Measurements from ENCODE around the gene TCTN3.
"Not testable (repeated sequence)": the region's sequence is repeated elsewhere in the genome, so short reads cannot be mapped to it uniquely, and the experiment has no call there.

TCTN3 gene

DNA sequence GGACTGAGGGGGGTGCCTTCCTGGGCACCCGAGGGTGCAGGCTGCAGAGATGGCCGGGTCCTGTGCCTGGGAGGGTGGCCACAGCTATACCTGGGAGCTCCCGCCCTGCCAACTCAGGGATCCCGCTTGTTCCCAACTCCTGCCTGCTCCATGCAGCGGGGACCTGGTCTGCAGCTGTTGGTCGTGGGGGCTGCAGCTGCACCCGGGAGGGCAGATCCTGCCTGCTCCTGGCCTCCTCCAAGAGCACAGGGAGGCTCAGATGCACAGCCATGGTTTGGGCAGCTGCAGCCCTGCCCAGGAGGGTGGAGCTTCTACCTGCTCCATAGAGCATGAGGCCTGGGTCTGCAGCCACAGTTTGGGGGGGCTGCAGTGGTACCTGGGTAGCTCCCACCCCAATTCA, 13.3 kb upstream of the TCTN3 start:
- H3K27ac Mint-ChIP-seq: no peak overlapping the region
- H3K4me1 Mint-ChIP-seq (ENCODE audit: low read depth): no peaks in the 10 kb centered on the region
- DNase-seq: no peak
- no peaks in the 10 kb centered on the region for H3K9me3 Mint-ChIP-seq
- no peak overlapping the region for H3K4me3 Mint-ChIP-seq
- no peaks in the 10 kb centered on the region for H3K36me3 Mint-ChIP-seq (ENCODE audit: low read depth)
- H3K27me3 Mint-ChIP-seq: no peaks in the 10 kb centered on the region

DNA sequence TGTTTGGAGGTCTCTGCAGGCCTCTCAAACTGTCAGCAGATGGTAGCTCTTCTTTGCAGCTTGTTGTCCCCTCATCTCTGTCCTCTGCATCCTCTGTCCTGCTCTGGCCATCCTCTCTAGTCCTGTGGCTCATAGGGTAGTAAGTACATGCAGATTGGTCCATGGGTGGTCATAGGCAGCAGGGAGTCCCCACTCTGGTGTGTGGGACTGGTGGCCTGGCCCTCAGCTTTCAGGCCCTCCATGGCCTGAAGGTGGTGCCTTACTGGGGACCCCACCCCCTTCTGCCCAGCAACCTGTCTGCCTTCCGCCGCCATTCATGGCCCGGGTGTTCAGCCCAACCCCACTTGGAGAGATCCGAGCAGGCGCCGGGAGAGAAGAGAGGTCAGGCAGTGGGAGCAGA, 12.8 kb upstream of the TCTN3 start:
- Mint-ChIP-seq H3K4me1 (ENCODE audit: low read depth) (no peaks in the 10 kb centered on the region), H3K27me3 (no peaks in the 10 kb centered on the region), H3K27ac (no peak overlapping the region), H3K36me3 (ENCODE audit: low read depth) (no peaks in the 10 kb centered on the region), H3K9me3 (no peaks in the 10 kb centered on the region), H3K4me3 (no peak overlapping the region)
- no peak for DNase-seq

DNA sequence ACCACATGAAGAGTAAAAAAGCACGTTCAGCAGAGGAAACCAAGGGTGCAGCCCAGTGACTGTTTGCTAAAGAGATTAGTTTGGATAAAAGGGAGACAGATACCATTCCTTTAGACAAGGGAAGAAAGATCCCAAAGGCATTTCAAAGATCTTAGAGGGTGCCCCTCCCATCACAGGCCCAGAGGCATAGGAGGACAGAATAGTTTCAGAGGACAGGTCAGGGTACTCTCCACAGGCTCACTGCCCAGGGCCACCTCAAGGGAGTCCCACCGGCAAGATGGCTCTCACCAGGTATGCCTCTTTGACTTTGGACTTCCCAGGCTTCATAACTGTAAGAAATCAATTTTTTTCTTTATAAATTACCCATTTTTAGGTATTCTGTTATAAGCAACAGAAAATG, 4.7 kb upstream of the TCTN3 start:
- H3K27me3 Mint-ChIP-seq: no peaks in the 10 kb centered on the region
- H3K4me3 Mint-ChIP-seq: no peak overlapping the region
- DNase-seq: no peak
- no peak overlapping the region for H3K27ac Mint-ChIP-seq
- peaks cover 4% of the 10 kb centered on the region for H3K36me3 Mint-ChIP-seq (ENCODE audit: low read depth)
- no peaks in the 10 kb centered on the region for H3K9me3 Mint-ChIP-seq
- peaks cover 6% of the 10 kb centered on the region for H3K4me1 Mint-ChIP-seq (ENCODE audit: low read depth)

DNA sequence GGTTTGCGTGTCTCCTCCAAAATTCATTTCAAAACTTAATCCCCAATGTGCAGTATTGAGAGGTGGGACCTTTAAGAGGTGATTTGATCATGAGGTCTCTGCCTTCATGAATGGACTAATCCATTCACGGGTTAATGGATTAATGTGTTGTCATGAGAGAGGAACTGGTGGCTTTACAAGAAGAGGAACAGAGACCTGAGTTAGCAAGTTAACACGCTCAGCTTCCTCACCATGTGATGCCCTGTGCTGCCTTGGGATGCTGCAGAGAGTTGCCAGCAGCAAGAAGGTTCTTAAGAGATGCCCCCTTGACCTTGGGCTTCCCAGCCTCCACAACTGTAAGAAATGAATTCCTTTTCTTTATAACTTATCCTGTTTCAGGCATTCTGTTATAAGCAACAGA, 3.7 kb upstream of the TCTN3 start:
- peaks cover 13% of the 10 kb centered on the region for H3K4me1 Mint-ChIP-seq (ENCODE audit: low read depth)
- no peak for DNase-seq
- H3K9me3 Mint-ChIP-seq: no peaks in the 10 kb centered on the region
- H3K4me3 Mint-ChIP-seq: no peak overlapping the region
- H3K27ac Mint-ChIP-seq: no peak overlapping the region
- no peaks in the 10 kb centered on the region for H3K27me3 Mint-ChIP-seq
- H3K36me3 Mint-ChIP-seq (ENCODE audit: low read depth): peaks cover 14% of the 10 kb centered on the region

DNA sequence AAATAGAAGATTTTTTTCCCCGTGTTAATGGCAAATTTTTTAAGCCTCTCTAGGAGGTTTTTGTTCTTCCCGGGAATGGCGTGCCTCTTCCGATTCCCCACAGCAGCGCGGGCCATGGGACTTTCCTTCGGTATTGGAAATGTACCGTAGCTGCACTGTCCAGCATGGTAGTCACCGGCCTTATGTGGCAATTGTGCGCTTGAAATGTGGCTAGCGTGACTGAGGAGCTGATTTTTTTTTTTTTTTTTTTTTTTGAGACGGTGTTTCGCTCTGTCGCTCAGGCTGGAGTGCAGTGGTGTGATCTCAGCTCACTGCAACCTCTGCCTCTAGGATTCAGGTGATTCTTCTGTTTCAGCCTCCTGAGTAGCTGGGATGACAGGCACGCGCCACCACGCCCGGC, 938 bp upstream of the TCTN3 start:
- no peaks in the 10 kb centered on the region for H3K9me3 Mint-ChIP-seq

DNA sequence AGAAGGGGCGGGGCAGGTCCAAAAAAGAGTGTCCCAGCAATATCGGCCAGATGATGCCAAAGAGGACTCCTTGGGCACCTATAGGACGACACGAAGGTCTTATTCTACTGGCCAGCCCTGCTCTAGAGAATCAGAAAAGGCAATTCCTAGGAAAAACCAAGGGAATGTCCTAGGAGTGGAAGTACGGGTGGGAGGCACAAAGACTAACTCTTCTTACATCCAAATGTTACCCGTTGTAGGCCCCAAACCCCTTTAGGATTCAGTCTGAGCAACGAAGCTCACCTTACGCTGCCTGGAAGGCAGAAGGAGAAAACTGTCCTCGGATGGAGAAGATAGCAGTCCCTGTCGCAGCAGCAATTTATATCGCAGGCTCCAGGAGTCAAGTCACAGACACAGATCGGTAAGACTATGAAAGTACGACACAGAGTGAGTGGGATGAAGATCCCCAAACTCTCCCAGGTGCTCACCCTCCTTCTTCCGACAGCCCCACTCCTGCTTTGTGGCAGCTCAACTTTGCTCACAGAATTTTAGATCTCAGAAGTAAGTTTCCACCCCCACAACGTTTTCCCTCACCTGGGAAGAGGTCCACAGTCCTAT, 558 bp downstream of the TCTN3 start:
- H3K27ac Mint-ChIP-seq: peak overlapping the region; percentile 97
- DNase-seq: no peak
- no peaks in the 10 kb centered on the region for H3K9me3 Mint-ChIP-seq
- H3K4me3 Mint-ChIP-seq: peak overlapping the region; percentile 98
- peaks cover 48% of the 10 kb centered on the region for H3K4me1 Mint-ChIP-seq (ENCODE audit: low read depth)
- no peaks in the 10 kb centered on the region for H3K27me3 Mint-ChIP-seq
- peaks cover 54% of the 10 kb centered on the region for H3K36me3 Mint-ChIP-seq (ENCODE audit: low read depth)

More for the DNA sequence above, 938 bp upstream of the TCTN3 start:
- Mint-ChIP-seq H3K4me1 (ENCODE audit: low read depth) (peaks cover 38% of the 10 kb centered on the region), H3K36me3 (ENCODE audit: low read depth) (peaks cover 40% of the 10 kb centered on the region), H3K4me3 (peak overlapping the region; percentile 98), H3K27me3 (no peaks in the 10 kb centered on the region), H3K27ac (peak overlapping the region; percentile 97)
- no peak for DNase-seq

DNA sequence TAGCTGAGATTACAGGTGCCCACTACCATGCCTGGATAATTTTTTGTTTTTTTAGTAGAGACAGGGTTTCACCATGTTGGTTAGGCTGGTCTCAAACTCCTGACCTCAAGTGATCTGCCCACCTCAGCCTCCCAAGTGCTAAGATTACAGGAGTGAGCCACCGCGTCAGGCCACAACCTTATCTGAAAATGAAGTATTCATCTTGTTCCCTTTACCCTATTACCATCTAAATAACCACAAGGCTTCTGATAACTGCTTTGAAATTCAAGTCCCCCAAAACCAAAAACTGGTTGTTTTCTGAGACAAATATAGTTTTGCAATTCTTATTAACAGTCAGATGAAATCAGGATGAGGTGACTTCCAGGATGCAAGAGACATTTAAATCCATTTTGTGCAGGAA, 2.4 kb downstream of the TCTN3 start:
- Mint-ChIP-seq H3K27me3 (no peaks in the 10 kb centered on the region), H3K36me3 (ENCODE audit: low read depth) (peaks cover 71% of the 10 kb centered on the region), H3K27ac (no peak overlapping the region)

DNA sequence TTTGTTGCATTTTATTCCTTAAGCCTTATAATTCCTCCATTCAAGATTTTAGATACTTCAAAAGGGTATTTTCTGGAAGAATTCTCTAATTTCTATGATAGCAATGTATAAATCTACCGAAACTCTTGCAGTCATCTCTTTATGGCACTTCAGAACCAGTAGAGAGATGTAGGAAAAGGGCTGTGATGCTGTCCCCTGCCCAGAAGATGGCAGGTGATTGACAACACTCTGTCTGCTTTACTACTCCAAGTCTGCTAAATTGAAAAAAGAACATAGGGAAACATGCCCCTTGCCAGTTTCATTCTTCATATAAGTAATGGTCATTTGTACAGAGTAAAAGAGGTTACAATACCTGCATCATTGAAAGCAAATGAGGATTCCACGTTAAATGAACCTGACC, 5.1 kb downstream of the TCTN3 start:
- no peak for DNase-seq
- Mint-ChIP-seq H3K4me3 (no peak overlapping the region), H3K4me1 (ENCODE audit: low read depth) (peaks cover 41% of the 10 kb centered on the region), H3K27ac (no peak overlapping the region), H3K36me3 (ENCODE audit: low read depth) (peaks cover 95% of the 10 kb centered on the region), H3K9me3 (no peaks in the 10 kb centered on the region), H3K27me3 (no peaks in the 10 kb centered on the region)

More for the DNA sequence above, 2.4 kb downstream of the TCTN3 start:
- DNase-seq: no peak
- H3K4me3 Mint-ChIP-seq: peak overlapping the region; percentile 98
- no peaks in the 10 kb centered on the region for H3K9me3 Mint-ChIP-seq
- peaks cover 48% of the 10 kb centered on the region for H3K4me1 Mint-ChIP-seq (ENCODE audit: low read depth)

DNA sequence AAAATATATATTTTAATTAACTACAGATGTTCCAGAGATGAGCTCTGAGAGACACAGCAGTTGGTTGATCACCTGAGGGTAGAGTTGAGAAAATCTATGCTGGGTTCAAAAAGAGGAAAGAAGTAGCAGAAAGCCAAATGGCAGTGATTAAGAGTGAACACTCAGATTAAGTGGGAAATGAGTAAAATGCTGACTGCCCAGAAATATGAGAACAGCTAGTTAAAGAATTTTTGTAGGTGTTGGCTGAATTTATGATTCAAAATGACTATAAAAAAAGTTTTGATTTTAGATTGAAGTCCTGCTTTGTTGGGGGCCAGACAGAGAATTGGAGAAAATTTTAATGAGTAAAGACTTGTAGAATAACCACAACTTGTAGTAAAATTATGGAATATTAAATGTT, 9.8 kb downstream of the TCTN3 start:
- Mint-ChIP-seq H3K36me3 (ENCODE audit: low read depth) (peaks cover 92% of the 10 kb centered on the region), H3K27ac (no peak overlapping the region), H3K4me1 (ENCODE audit: low read depth) (peaks cover 5% of the 10 kb centered on the region), H3K27me3 (no peaks in the 10 kb centered on the region), H3K4me3 (no peak overlapping the region), H3K9me3 (no peaks in the 10 kb centered on the region)
- no peak for DNase-seq

DNA sequence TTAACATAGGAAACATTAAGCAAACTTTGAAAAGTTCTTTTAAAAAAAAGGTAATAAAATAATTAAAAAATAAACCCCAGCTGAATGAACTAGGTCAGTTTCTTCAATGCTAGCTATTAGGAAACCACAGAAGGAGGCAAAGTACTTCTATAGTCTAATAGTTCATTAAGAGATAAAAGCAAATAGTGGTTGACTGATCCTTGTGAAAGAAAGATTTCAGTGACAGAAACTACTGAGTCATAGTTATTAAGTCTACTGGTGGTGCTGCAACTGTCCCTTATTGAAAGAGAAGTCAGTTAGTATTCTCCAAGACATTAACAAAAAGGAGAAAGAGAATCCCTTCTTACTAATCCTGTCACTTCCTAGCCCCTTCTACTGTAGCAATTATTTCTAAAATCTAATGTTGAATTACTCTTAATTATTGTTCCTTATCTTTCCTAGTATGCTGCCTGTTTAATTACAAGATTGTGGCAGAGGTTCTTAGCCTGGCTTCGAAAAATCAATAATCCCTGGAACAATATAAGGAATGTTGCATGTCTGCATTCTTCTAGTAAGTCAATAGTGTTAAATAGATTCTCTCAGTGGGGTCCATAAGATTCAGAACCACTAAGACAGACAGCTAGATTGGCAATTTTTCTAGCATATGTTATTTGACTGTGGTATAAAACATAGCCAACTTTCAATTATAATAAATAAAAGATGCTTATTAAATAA, 18.2 kb downstream of the TCTN3 start:
- no peak for DNase-seq
- H3K4me3 Mint-ChIP-seq: no peak overlapping the region
- H3K27ac Mint-ChIP-seq: no peak overlapping the region
- peaks cover 81% of the 10 kb centered on the region for H3K36me3 Mint-ChIP-seq (ENCODE audit: low read depth)
- no peaks in the 10 kb centered on the region for H3K4me1 Mint-ChIP-seq (ENCODE audit: low read depth)
- no peaks in the 10 kb centered on the region for H3K27me3 Mint-ChIP-seq
- H3K9me3 Mint-ChIP-seq: no peaks in the 10 kb centered on the region

DNA sequence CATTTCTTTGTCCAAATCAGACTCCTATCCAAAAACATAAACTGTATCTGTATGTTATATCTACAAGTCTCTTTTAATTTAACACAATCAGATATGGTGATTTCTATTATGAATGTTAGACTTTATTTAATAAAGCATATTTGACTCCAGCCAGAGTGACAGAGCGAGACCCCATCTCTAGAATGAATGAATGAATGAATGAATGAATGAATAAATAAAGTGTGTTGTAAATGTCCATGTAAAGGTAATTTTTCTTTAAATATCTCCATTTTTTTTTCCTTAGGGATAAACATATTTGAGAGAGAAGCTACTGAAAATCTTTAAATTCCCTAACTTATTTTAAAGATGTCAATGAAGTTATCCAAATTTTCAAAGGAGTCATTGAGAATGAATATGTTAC, 19.1 kb downstream of the TCTN3 start:
- Mint-ChIP-seq H3K4me3 (no peak overlapping the region), H3K4me1 (ENCODE audit: low read depth) (no peaks in the 10 kb centered on the region), H3K9me3 (no peaks in the 10 kb centered on the region), H3K36me3 (ENCODE audit: low read depth) (peaks cover 73% of the 10 kb centered on the region), H3K27ac (no peak overlapping the region), H3K27me3 (no peaks in the 10 kb centered on the region)
- no peak for DNase-seq

DNA sequence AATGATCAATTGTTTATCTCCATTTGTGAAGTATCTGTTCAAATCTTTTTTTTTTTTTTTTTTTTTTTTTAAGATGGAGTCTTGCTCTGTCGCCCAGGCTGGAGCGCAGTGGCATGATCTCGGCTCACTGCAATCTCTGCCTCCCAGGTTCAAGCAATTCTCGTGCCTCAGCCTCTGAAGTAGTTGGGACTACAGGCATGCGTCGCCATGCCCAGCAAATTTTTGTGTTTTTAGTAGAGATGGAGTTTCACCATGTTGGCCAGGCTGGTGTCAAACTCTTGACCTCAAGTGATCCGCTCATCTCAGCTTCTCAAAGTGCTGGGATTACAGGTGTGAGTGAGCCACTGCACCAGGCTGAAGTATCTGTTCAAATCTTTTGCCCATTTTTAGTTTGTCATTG, 21.1 kb downstream of the TCTN3 start:
- not testable (repeated sequence) for H3K9me3 Mint-ChIP-seq; DNase-seq; H3K27me3 Mint-ChIP-seq; H3K4me1 Mint-ChIP-seq (ENCODE audit: low read depth); H3K4me3 Mint-ChIP-seq; H3K27ac Mint-ChIP-seq
- H3K36me3 Mint-ChIP-seq (ENCODE audit: low read depth): peaks cover 76% of the 10 kb centered on the region

DNA sequence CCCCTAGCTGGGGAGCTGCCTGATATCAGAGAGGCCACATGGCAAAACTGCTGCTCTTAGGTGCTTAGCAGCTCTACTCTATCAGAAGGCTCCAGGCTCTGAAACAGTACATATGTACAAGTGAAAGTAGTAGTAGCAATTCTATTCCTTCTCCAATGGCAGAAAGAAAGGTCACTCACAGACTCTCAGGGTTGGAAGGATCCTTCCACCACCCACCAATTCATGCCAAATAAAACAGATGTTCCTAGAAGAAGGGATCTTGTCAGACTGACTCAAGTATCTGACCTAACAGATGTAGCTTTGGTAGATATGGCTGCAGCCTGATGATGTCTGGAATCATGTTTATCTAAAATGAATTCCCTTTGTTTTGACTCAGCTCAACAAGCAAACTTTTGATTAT, 29.2 kb downstream of the TCTN3 start:
- H3K9me3 Mint-ChIP-seq: no peaks in the 10 kb centered on the region

DNA sequence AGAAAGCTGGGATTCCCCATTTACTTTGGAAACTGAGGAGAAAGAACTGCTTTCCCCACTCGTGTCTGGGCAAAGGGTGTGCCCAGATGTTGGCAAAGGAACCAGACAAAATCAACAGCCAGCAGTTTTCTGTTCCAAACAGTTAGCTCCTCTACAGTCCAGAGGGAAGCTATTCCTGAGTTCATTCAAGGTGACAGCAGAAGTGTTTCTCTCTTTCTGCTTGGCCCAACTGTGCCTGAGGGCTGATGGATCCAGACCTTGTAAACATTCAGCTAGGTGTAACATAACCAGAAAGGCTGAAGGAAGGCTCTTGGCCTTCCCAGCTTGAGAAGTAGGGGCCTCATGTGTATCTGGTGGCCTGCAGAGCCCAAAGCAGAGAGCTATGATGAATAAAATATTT, 30.2 kb downstream of the TCTN3 start:
- peaks cover 52% of the 10 kb centered on the region for H3K36me3 Mint-ChIP-seq (ENCODE audit: low read depth)
- no peak for DNase-seq
- H3K4me3 Mint-ChIP-seq: no peak overlapping the region
- H3K4me1 Mint-ChIP-seq (ENCODE audit: low read depth): peaks cover 3% of the 10 kb centered on the region
- H3K27ac Mint-ChIP-seq: peak overlapping the region; percentile 14
- peaks cover under 1% of the 10 kb centered on the region for H3K9me3 Mint-ChIP-seq
- no peaks in the 10 kb centered on the region for H3K27me3 Mint-ChIP-seq

More for the DNA sequence above, 29.2 kb downstream of the TCTN3 start:
- Mint-ChIP-seq H3K27me3 (no peaks in the 10 kb centered on the region), H3K4me1 (ENCODE audit: low read depth) (no peaks in the 10 kb centered on the region), H3K36me3 (ENCODE audit: low read depth) (peaks cover 62% of the 10 kb centered on the region), H3K4me3 (no peak overlapping the region), H3K27ac (no peak overlapping the region)
- DNase-seq: no peak

DNA sequence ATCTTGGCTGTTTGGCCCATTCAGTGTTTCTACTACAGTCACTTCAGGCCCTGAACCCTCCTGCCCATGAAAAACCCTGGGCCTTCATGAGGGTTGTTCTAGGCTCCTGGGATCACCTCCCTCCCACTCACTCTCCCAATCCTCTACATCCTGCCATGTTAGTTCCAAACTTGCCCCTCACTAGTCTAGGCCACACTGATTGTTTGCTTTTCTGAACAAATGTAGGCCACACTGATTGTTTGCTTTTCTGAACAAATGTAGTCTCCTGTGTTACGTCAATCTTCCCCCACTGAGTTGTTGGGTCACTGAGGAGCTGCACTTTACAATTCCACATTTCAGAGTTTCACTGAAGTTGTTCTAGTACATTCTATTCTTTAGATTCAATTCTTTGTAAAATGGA, 31.9 kb downstream of the TCTN3 start:
- no peak for DNase-seq
- Mint-ChIP-seq H3K4me1 (ENCODE audit: low read depth) (peaks cover 11% of the 10 kb centered on the region), H3K9me3 (peaks cover 4% of the 10 kb centered on the region), H3K36me3 (ENCODE audit: low read depth) (peaks cover 36% of the 10 kb centered on the region), H3K27ac (no peak overlapping the region), H3K27me3 (no peaks in the 10 kb centered on the region), H3K4me3 (no peak overlapping the region)
